GM12878 (cell line): ENCODE data around the gene TM4SF18. TPM values are rescaled to one million over a fixed set of nuclear protein-coding genes. Genes with fewer than 3 reads are reported as not detected.
"Not testable (repeated sequence)": the region's sequence is repeated elsewhere in the genome, so short reads cannot be mapped to it uniquely, and the experiment has no call there.

Source experiments
- ATAC-seq: fragments of 200-7000 bp; cut with Tn5 transposase; 3 replicates; pipeline ENCODE4 v1.9.1; 2020; ENCODE audit warnings: mild to moderate bottlenecking, moderate library complexity
- BruUV-seq: library from RNA; stranded (reverse); fragments of 400-500 nt; replicated peaks from 2 replicates; lab custom pipeline; 2021; lab: Mats Ljungman, UMichigan
- CTCF ChIA-PET: fragments of 300-600 bp; sonication (Branson Sonifier 250); formaldehyde crosslinking; extraction: SDS; loops from one replicate; lab custom pipeline; 2021; ENCODE audit warnings: inconsistent platforms; lab: Yijun Ruan, JAX
- POLR2A ChIA-PET: fragments of 350-600 bp; formaldehyde crosslinking; extraction: SDS; loops from one replicate; lab custom pipeline; 2021; ENCODE audit warnings: inconsistent platforms; lab: Charles Lee
- RAD21 ChIA-PET: fragments of 300-600 bp; sonication (Branson Sonifier 250); formaldehyde crosslinking; loops from one replicate; lab custom pipeline; 2023; ENCODE audit warnings: antibody characterized with exemption; ENCODE audit not compliant: unreplicated experiment; lab: Charles Lee
- SMC1A ChIA-PET: fragments of 300-600 bp; sonication (Branson Sonifier 250); formaldehyde crosslinking; loops from one replicate; lab custom pipeline; 2023; ENCODE audit not compliant: unreplicated experiment, uncharacterized antibody; lab: Charles Lee
- DNase-seq: peaks from one replicate; pipeline ENCODE4 v3.0.0-alpha.2; 2011; ENCODE audit warnings: low read depth, low spot score
- FAIRE-seq: peaks from 3 replicates; lab custom pipeline; 2011; peaks lifted over from hg19 to GRCh38; lab: Jason Lieb, UNC
- H2AFZ ChIP-seq: 2 replicates; pipeline ENCODE4 v1.6.0; 2011; ENCODE audit warnings: low read depth, low read length, control low read depth; ENCODE audit not compliant: control insufficient read depth
- H3K27ac ChIP-seq: 2 replicates; pipeline ENCODE4 v1.5.1; 2011; ENCODE audit warnings: control low read depth; ENCODE audit not compliant: control insufficient read depth, insufficient read depth
- H3K27me3 ChIP-seq, 2 experiments: replicated peaks in 1 of 2; 2 replicates each; pipeline versions ENCODE4 v1.6.0 to v1.6.1; 2011; ENCODE audit warnings: low read length in 1 of 2; ENCODE audit not compliant: control insufficient read depth in 2 of 2, insufficient read depth in 2 of 2
- H3K36me3 ChIP-seq, 2 experiments: 2 replicates each; pipeline ENCODE4 v1.5.1; 2011; ENCODE audit warnings: low read length in 1 of 2; ENCODE audit not compliant: control insufficient read depth in 2 of 2, insufficient read depth in 2 of 2
- H3K4me1 ChIP-seq: 2 replicates; pipeline ENCODE4 v1.6.1; 2011; ENCODE audit warnings: mild to moderate bottlenecking, low read length, moderate library complexity, mixed read lengths; ENCODE audit not compliant: control insufficient read depth, insufficient read depth
- H3K4me2 ChIP-seq: 2 replicates; pipeline ENCODE4 v1.6.0; 2011; ENCODE audit warnings: control low read depth; ENCODE audit not compliant: control insufficient read depth, insufficient read depth
- H3K4me3 ChIP-seq: fragments of 200-600 bp; sonication (generic); 2 replicates; pipeline ENCODE4 v1.5.1; 2016
- H3K79me2 ChIP-seq: 2 replicates; pipeline ENCODE4 v1.6.0; 2011; ENCODE audit warnings: low read length; ENCODE audit not compliant: control insufficient read depth, insufficient read depth
- H3K9ac ChIP-seq: 2 replicates; pipeline ENCODE4 v1.8.0; 2011; ENCODE audit warnings: low read length, control low read depth, mixed read lengths; ENCODE audit not compliant: control insufficient read depth, insufficient read depth
- H3K9me3 ChIP-seq: replicated peaks from 3 replicates; pipeline ENCODE4 v1.5.1; 2011; ENCODE audit warnings: mild to moderate bottlenecking, low read length; ENCODE audit not compliant: control insufficient read depth, insufficient read depth
- H4K20me1 ChIP-seq: 2 replicates; pipeline ENCODE4 v1.6.0; 2011; ENCODE audit not compliant: control insufficient read depth, insufficient read depth
- BHLHE40 ChIP-seq, 2 experiments: fragments of 450-650 bp in 1 of 2; IDR thresholded peaks; 2 replicates each; pipeline ENCODE4 v1.6.1; 2011 to 2017; ENCODE audit warnings: low read depth in 2 of 2, borderline replicate concordance in 1 of 2, improper control_type of control experiment in 1 of 2, low read length in 1 of 2, mild to moderate bottlenecking in 1 of 2
- CHD4 ChIP-seq: fragments of 200-600 bp; sonication (generic); IDR thresholded peaks from 2 replicates; pipeline ENCODE4 v1.6.1; 2016; ENCODE audit warnings: mild to moderate bottlenecking
- CREM ChIP-seq: IDR thresholded peaks from 2 replicates; pipeline ENCODE4 v1.6.1; 2014; ENCODE audit warnings: antibody characterized with exemption, low read depth
- IKZF2 ChIP-seq, 2 experiments: fragments of 450-650 bp; IDR thresholded peaks; 2 replicates each; pipeline ENCODE4 v1.6.1; 2017; ENCODE audit warnings: mild to moderate bottlenecking in 2 of 2, moderate library complexity in 2 of 2
- IRF4 ChIP-seq: IDR thresholded peaks from 2 replicates; pipeline ENCODE4 v1.6.1; 2011; ENCODE audit warnings: low read depth, low read length
- JUNB ChIP-seq: IDR thresholded peaks from 2 replicates; pipeline ENCODE4 v1.6.1; 2016; ENCODE audit warnings: antibody characterized with exemption, mild to moderate bottlenecking
- NBN ChIP-seq: fragments of 450-650 bp; IDR thresholded peaks from 2 replicates; pipeline ENCODE4 v1.6.1; 2016
- RBBP5 ChIP-seq: fragments of 200-600 bp; sonication (generic); conservative IDR thresholded peaks from 2 replicates; pipeline ENCODE4 v1.6.1; 2016
- SIN3A ChIP-seq: IDR thresholded peaks from 2 replicates; pipeline ENCODE4 v1.6.1; 2012; ENCODE audit warnings: low read depth, low read length, improper control_type of control experiment
- SPI1 ChIP-seq: IDR thresholded peaks from 2 replicates; pipeline ENCODE4 v1.6.1; 2011; ENCODE audit warnings: low read depth, mild to moderate bottlenecking, low read length, moderate library complexity, borderline replicate concordance; ENCODE audit not compliant: insufficient read depth
- SRF ChIP-seq, 2 experiments: IDR thresholded peaks; 2 replicates each; pipeline ENCODE4 v1.6.1; 2011; ENCODE audit warnings: low read depth in 2 of 2, low read length in 2 of 2, mild to moderate bottlenecking in 1 of 2, moderate library complexity in 1 of 2
- TCF7 ChIP-seq: IDR thresholded peaks from 2 replicates; pipeline ENCODE4 v1.6.1; 2014; ENCODE audit warnings: antibody characterized with exemption, borderline replicate concordance
- ZNF384 ChIP-seq: IDR thresholded peaks from 2 replicates; pipeline ENCODE4 v1.6.1; 2012; ENCODE audit warnings: low read depth, mild to moderate bottlenecking, low read length, improper control_type of control experiment, borderline replicate concordance
- WGBS: methylation state at CpG from one replicate; pipeline ENCODE4 v1.1.6; 2016; ENCODE audit warnings: low lambda C conversion rate; ENCODE audit not compliant: insufficient replicate concordance, insufficient coverage; ENCODE audit errors: missing lambda C conversion rate; 5-methylcytosine and 5-hydroxymethylcytosine counted together
- in situ Hi-C: fragments of 300-500 bp; cut with MboI; formaldehyde crosslinking; loops from 9 replicates; pipeline ENCODE4 v1.14.3; 2018; ENCODE audit warnings: mixed read lengths
- intact Hi-C: fragments of 100-400 bp; cut with micrococcal nuclease; formaldehyde crosslinking; loops from one replicate; pipeline ENCODE4 v1.14.2; 2022; ENCODE audit not compliant: unreplicated experiment
- polyA plus RNA-seq, 11 experiments: library from polyadenylated mRNA; depleted of rRNA in 4 of 11; unstranded in 6 of 11; stranded (reverse) in 5 of 11; fragments of >200 nt; fragmentation: Nextera tagmentation in 4 of 11; fragmentation: Illumina TruSeq in 1 of 11; extraction: Ambion mirVana in 4 of 11; extraction: Trizol in 1 of 11; gene quantifications; 1 replicate in 1 of 11; 2 replicates in 10 of 11; pipeline versions ENCODE4 v1.2.1 to v1.2.3, GENCODE V29; 2011 to 2016; ENCODE audit warnings: inconsistent platforms in 2 of 11, missing spikeins in 2 of 11, low read depth in 1 of 11
- total RNA-seq, 4 experiments: library from RNA; depleted of rRNA in 3 of 4; stranded (reverse); fragments of >200 nt in 3 of 4; fragmentation: Illumina TruSeq in 1 of 4; extraction: Trizol in 1 of 4; gene quantifications; 2 replicates each; pipeline versions ENCODE4 v1.2.1 to v1.2.3, GENCODE V29; 2013 to 2021
- TF ChIP-seq, protein P1 (sequence below): fragments of 450-650 bp; IDR thresholded peaks from 2 replicates; pipeline ENCODE4 v1.6.1; 2016; ENCODE audit warnings: mild to moderate bottlenecking

Gene TM4SF18
- total and polyA plus RNA-seq, 10 of the 15 experiments (the other 5 are each of a cell fraction or from before 2014, with no cell fraction given): 0.01 TPM; not detected in 9

DNA sequence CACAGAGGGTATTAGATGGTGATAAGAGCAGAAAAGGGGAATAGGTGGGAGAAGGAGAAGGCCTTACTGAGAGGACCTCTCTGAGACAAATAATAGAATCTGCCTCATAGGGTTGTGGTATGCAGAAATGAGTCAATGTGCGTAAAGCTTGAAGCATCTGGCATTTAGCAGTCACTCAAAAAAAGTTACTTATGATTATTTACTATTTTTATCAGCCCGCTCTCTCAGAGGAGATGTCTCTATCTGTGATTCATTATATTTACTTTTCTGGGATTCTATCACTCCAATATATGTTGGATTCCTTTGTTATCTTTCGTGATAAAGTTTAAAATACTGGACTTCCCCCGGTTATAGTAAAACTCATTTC is 48.6 kb upstream of the TM4SF18 start (continued):
- TF ChIP-seq CREM (peak; percentile 51; the same call in 1 of the 2 replicates), SRF (IDR thresholded peaks at IDR 0.05; ENCODE audit: low read depth in 2 of 2, low read length in 2 of 2) (no peak), ZNF384 (no peak), IKZF2 (IDR thresholded peaks at IDR 0.05) (no peak), IRF4 (peak; percentile 42; the same call in 1 of the 2 replicates), JUNB (peak; percentile 87), NBN (no peak)
- TF ChIP-seq, all 136 proteins: peak for 10

DNA sequence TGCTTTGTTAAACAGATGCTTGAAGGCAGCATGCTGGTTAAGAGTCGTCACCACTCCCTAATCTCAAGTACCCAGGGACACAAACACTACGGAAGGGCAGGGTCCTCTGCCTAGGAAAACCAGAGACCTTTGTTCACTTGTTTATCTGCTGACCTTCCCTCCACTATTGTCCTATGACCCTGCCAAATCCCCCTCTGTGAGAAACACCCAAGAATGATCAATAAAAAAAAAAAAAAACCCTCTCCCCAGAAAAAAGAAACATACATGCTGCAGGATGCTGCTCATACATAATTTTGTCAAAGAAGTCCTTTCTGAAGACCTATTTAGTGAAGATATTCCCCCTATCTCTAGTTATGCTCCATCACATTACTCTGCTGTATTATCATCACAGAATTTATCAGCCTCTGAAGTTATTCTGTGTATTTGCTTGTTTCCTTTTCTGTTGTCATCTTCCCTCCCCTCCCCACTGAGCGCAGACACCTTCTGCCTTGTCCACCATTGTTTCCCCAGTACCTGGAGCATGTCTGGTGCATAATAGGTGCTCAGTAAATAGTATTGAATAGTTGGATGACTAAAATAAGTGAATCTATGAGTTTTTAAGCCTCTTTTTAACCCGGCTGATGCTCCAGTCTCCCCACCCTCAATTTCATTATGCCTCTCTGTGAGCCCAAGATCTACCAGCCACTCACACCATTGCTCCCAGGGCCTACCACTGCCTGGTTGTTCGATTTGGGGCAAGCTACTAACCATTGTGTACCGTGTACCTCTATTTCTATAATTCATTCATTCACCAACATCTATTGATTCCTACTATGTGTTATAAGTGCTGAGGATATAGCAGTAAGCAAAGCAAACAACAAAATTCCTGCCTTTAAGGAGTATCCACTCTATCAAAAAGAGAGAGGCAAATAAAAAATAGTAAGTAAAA is 48.0 kb upstream of the TM4SF18 start:
- DNase-seq (no peak), ATAC-seq (no peak), FAIRE-seq (no peak)
- no peak overlapping the region for H2AFZ ChIP-seq
- no peaks in the 10 kb centered on the region for H3K79me2 ChIP-seq
- H3K4me3 ChIP-seq: no peak overlapping the region
- RAD21 ChIA-PET: no interaction called here
- WGBS: 32% methylated on average over 6 of the region's 6 CpGs
- H3K9me3 ChIP-seq: no peaks in the 10 kb centered on the region
- no peaks in the 10 kb centered on the region for H4K20me1 ChIP-seq
- no TSS peak for BruUV-seq
- intact Hi-C loops: no loop called here
- H3K27me3 ChIP-seq: no peaks in the 10 kb centered on the region
- H3K4me1 ChIP-seq: no peaks in the 10 kb centered on the region
- CTCF ChIA-PET: interaction anchor here (1.5 kb wide), 1 partner anchor 9 kb away, joined by 3 read pairs; no protein-coding TSS in a partner anchor
- TF ChIP-seq SPI1 (no peak), NBN (no peak), RBBP5 (no peak), IRF4 (no peak), SIN3A (no peak), TCF7 (no peak), BHLHE40 (IDR thresholded peaks at IDR 0.05; ENCODE audit: borderline replicate concordance in 1 of 2, low read depth in 2 of 2, low read length in 1 of 2) (no peak), CHD4 (no peak)
- TF ChIP-seq, protein P1, sequence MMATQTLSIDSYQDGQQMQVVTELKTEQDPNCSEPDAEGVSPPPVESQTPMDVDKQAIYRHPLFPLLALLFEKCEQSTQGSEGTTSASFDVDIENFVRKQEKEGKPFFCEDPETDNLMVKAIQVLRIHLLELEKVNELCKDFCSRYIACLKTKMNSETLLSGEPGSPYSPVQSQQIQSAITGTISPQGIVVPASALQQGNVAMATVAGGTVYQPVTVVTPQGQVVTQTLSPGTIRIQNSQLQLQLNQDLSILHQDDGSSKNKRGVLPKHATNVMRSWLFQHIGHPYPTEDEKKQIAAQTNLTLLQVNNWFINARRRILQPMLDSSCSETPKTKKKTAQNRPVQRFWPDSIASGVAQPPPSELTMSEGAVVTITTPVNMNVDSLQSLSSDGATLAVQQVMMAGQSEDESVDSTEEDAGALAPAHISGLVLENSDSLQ: no peak
- no peak overlapping the region for H3K27ac ChIP-seq
- POLR2A ChIA-PET: no interaction called here
- no peak overlapping the region for H3K9ac ChIP-seq
- H3K4me2 ChIP-seq: no peak overlapping the region
- in situ Hi-C loops: no loop called here
- H3K36me3 ChIP-seq: no peaks in the 10 kb centered on the region
- SMC1A ChIA-PET: interaction anchor here (1.6 kb wide), 1 partner anchor 28 kb away, joined by 3 read pairs; no protein-coding TSS in a partner anchor

DNA sequence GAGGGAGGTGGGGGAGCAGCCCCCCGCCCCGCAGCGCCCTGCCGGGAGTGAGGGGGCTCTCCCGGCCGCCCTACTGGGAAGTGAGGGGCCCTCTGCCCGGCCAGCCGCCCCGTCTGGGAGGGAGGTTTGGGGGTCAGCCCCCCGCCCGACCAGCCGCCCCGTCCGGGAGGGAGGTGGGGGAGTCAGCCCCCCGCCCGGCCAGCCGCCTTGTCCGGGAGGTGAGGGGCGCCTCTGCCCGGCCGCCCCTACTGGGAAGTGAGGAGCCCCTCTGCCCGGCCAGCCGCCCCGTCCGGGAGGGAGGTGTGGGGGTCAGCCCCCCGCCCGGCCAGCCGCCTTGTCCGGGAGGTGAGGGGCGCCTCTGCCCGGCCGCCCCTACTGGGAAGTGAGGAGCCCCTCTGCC is 46.8 kb upstream of the TM4SF18 start:
- CTCF ChIA-PET, DNase-seq, FAIRE-seq, BruUV-seq, SMC1A ChIA-PET, RAD21 ChIA-PET, H3K36me3 ChIP-seq, H3K27me3 ChIP-seq, H3K9ac ChIP-seq, H4K20me1 ChIP-seq, ATAC-seq, POLR2A ChIA-PET, H3K9me3 ChIP-seq, H3K79me2 ChIP-seq, in situ Hi-C loops, H3K4me3 ChIP-seq, H3K4me2 ChIP-seq, H3K27ac ChIP-seq, intact Hi-C loops, H2AFZ ChIP-seq, H3K4me1 ChIP-seq: not testable (repeated sequence)
- WGBS: no CpG with 5 or more reads among the region's 32 CpGs
